ENCODE measurements around the gene TADA2A.

TADA2A gene

GRCh38 chr17:37368577-37368976 is 38.1 kb upstream of the TADA2A start:
- Histone ChIP-seq H3K14ac (ENCODE audit: low read length) (no peak overlapping the region), H2BK5ac (ENCODE audit: low read length) (no peak overlapping the region), H3K27me3 (ENCODE audit: control insufficient read depth in 3 of 3, insufficient read depth in 3 of 3, low read depth in 1 of 3, low read length in 3 of 3) (no peaks in the 10 kb centered on the region), H3K4me3 (ENCODE audit: low read length in 2 of 2) (no peak overlapping the region), H4K91ac (ENCODE audit: low read depth, low read length, poor library complexity) (no peak overlapping the region), H2AFZ (ENCODE audit: low read length) (no peak overlapping the region), H3K9ac (ENCODE audit: low read depth, low read length, poor library complexity) (no peak overlapping the region), H2AK5ac (ENCODE audit: low read depth, low read length) (no peak overlapping the region), H3K9me3 (replicated peaks in 1 of 2; ENCODE audit: control insufficient read depth in 2 of 2, insufficient read depth in 1 of 2, low read depth in 1 of 2, low read length in 2 of 2) (no peaks in the 10 kb centered on the region), H3K79me1 (ENCODE audit: low read depth, low read length) (no peaks in the 10 kb centered on the region), H2BK15ac (ENCODE audit: low read length) (no peak overlapping the region), H3K27ac (replicated peaks; ENCODE audit: low read length) (no peak overlapping the region), H2BK120ac (ENCODE audit: low read depth, low read length) (no peak overlapping the region), H4K8ac (ENCODE audit: low read depth, low read length) (no peak overlapping the region), H3K4me1 (ENCODE audit: control insufficient read depth in 2 of 2, insufficient read depth in 1 of 2, low read depth in 1 of 2, low read length in 2 of 2) (no peaks in the 10 kb centered on the region), H3K23ac (ENCODE audit: low read depth, low read length, poor library complexity) (no peak overlapping the region), H2BK12ac (ENCODE audit: low read length) (no peak overlapping the region), H3K18ac (ENCODE audit: low read length) (no peak overlapping the region), H3K4ac (ENCODE audit: low read length) (no peak overlapping the region), H3K36me3 (replicated peaks in 1 of 2; ENCODE audit: control insufficient read depth in 2 of 2, insufficient read depth in 2 of 2, low read length in 2 of 2) (peaks cover 0 to 3% of the 10 kb centered on the region in 2 donors), H3K4me2 (ENCODE audit: insufficient read depth, low read length, poor library complexity, severe bottlenecking) (no peak overlapping the region)
- no CpG with 5 or more reads among the region's 3 CpGs for WGBS, 2 donors (ENCODE audit: extremely low coverage in 2 of 2, insufficient read length in 2 of 2, insufficient replicate concordance in 1 of 2)
- DNase-seq (ENCODE audit: low spot score), result no peak

DNA sequence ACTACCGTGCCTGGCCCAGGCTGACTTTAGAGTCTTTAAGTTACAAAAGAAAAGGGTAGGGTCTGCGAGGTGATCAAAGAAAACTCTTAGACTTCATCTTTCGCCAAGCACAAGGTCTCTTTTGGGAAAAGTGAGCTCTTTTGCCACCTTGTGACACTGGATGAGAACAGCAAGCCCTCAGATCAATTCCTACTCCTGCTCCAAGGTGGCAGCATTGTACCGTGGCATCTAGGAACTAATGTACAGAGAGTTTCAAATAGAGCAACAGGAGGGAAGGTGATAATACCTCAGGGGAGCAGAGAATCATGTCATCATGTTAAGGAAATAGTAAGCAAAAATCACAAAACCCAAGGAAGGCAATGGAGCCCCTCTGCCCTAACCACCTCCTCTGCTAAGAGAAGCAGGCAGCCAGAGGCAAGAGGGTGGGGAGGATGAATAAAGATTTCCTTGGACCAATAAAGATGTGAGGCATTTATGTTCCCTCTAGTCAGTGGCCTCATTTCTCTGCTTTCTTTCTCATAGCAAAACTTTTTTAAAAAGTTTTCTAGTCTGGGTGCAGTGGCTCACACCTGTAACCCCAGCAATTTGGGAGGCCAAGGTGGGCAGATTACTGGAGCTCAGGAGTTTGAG is 33.0 kb upstream of the TADA2A start:
- Histone ChIP-seq H2AFZ (ENCODE audit: low read length) (peak overlapping the region; percentile 65), H3K4me1 (ENCODE audit: control insufficient read depth in 2 of 2, insufficient read depth in 1 of 2, low read depth in 1 of 2, low read length in 2 of 2) (no peaks in the 10 kb centered on the region), H4K91ac (ENCODE audit: low read depth, low read length, poor library complexity) (no peak overlapping the region), H2BK5ac (ENCODE audit: low read length) (no peak overlapping the region), H3K36me3 (replicated peaks in 1 of 2; ENCODE audit: control insufficient read depth in 2 of 2, insufficient read depth in 2 of 2, low read length in 2 of 2) (no peaks in the 10 kb centered on the region), H2BK120ac (ENCODE audit: low read depth, low read length) (no peak overlapping the region), H3K4me2 (ENCODE audit: insufficient read depth, low read length, poor library complexity, severe bottlenecking) (no peak overlapping the region), H3K79me1 (ENCODE audit: low read depth, low read length) (no peaks in the 10 kb centered on the region), H4K8ac (ENCODE audit: low read depth, low read length) (no peak overlapping the region), H3K4ac (ENCODE audit: low read length) (no peak overlapping the region), H3K9me3 (replicated peaks in 1 of 2; ENCODE audit: control insufficient read depth in 2 of 2, insufficient read depth in 1 of 2, low read depth in 1 of 2, low read length in 2 of 2) (no peaks in the 10 kb centered on the region), H3K4me3 (ENCODE audit: low read length in 2 of 2) (no peak overlapping the region), H3K23ac (ENCODE audit: low read depth, low read length, poor library complexity) (no peak overlapping the region), H2BK15ac (ENCODE audit: low read length) (no peak overlapping the region), H2AK5ac (ENCODE audit: low read depth, low read length) (no peak overlapping the region), H2BK12ac (ENCODE audit: low read length) (no peak overlapping the region), H3K14ac (ENCODE audit: low read length) (no peak overlapping the region), H3K27ac (replicated peaks; ENCODE audit: low read length) (no peak overlapping the region), H3K27me3 (ENCODE audit: control insufficient read depth in 3 of 3, insufficient read depth in 3 of 3, low read depth in 1 of 3, low read length in 3 of 3) (no peaks in the 10 kb centered on the region), H3K18ac (ENCODE audit: low read length) (peak overlapping the region; percentile 52), H3K9ac (ENCODE audit: low read depth, low read length, poor library complexity) (no peak overlapping the region)
- WGBS, 2 donors (ENCODE audit: extremely low coverage in 2 of 2, insufficient read length in 2 of 2, insufficient replicate concordance in 1 of 2), result no CpG with 5 or more reads among the region's 4 CpGs
- peak; percentile 69 for DNase-seq (ENCODE audit: low spot score)

DNA sequence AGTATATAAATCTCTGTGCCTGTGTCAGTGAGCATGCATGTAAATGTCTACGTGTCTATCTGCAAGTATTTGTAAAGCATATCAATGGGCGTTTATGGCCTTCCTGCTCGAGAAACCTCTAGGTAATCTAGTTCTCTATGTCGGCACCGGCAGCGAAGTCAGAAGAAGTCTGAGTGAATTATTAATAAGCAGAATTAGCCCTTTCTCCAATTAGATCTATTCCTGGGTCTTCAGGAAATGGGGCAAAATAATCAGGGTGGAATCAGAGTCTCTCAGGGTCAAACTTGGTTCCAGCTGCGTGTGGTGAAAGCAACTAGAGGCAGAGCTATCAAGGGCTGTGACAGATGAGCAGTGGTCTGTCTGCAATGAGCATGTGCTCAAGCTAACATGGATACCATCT is 31.0 kb upstream of the TADA2A start, which contains the start of gene C17orf78:
TSS of gene C17orf78 (plus strand) at position 280 of the 400 bp plus-strand sequence. CDS start at position 388, 108 bp downstream.
- no peak within 1 kb of the TSS for H2AK5ac ChIP-seq (ENCODE audit: low read depth, low read length)
- no peaks in the 10 kb centered on the region for H3K79me1 ChIP-seq (ENCODE audit: low read depth, low read length)
- no peak within 1 kb of the TSS for H3K4ac ChIP-seq (ENCODE audit: low read length)
- H3K4me1 ChIP-seq (ENCODE audit: control insufficient read depth in 2 of 2, insufficient read depth in 1 of 2, low read depth in 1 of 2, low read length in 2 of 2), result no peaks in the 10 kb centered on the region
- H3K4me3 ChIP-seq (ENCODE audit: low read length in 2 of 2), result no peak within 1 kb of the TSS
- H4K8ac ChIP-seq (ENCODE audit: low read depth, low read length), result no peak within 1 kb of the TSS
- no peak within 1 kb of the TSS for H3K9ac ChIP-seq (ENCODE audit: low read depth, low read length, poor library complexity)
- H3K4me2 ChIP-seq (ENCODE audit: insufficient read depth, low read length, poor library complexity, severe bottlenecking), result no peak within 1 kb of the TSS
- H2BK15ac ChIP-seq (ENCODE audit: low read length), result no peak within 1 kb of the TSS
- no peak within 1 kb of the TSS for H3K27ac ChIP-seq (replicated peaks; ENCODE audit: low read length)
- no peak within 1 kb of the TSS for H4K91ac ChIP-seq (ENCODE audit: low read depth, low read length, poor library complexity)
- no peaks in the 10 kb centered on the region for H3K36me3 ChIP-seq (replicated peaks in 1 of 2; ENCODE audit: control insufficient read depth in 2 of 2, insufficient read depth in 2 of 2, low read length in 2 of 2)
- no peak within 1 kb of the TSS for H3K14ac ChIP-seq (ENCODE audit: low read length)
- no peak within 1 kb of the TSS for H2BK12ac ChIP-seq (ENCODE audit: low read length)
- H3K18ac ChIP-seq (ENCODE audit: low read length), result no peak within 1 kb of the TSS
- no peak within 1 kb of the TSS for H3K23ac ChIP-seq (ENCODE audit: low read depth, low read length, poor library complexity)
- H3K27me3 ChIP-seq (ENCODE audit: control insufficient read depth in 3 of 3, insufficient read depth in 3 of 3, low read depth in 1 of 3, low read length in 3 of 3), result no peaks in the 10 kb centered on the region
- H3K9me3 ChIP-seq (replicated peaks in 1 of 2; ENCODE audit: control insufficient read depth in 2 of 2, insufficient read depth in 1 of 2, low read depth in 1 of 2, low read length in 2 of 2), result no peaks in the 10 kb centered on the region
- H2BK5ac ChIP-seq (ENCODE audit: low read length), result no peak within 1 kb of the TSS
- WGBS, 2 donors (ENCODE audit: extremely low coverage in 2 of 2, insufficient read length in 2 of 2, insufficient replicate concordance in 1 of 2), result no CpG with 5 or more reads among the region's 7 CpGs
- no peak within 1 kb of the TSS for H2AFZ ChIP-seq (ENCODE audit: low read length)
- H2BK120ac ChIP-seq (ENCODE audit: low read depth, low read length), result no peak within 1 kb of the TSS
- no peak for DNase-seq (ENCODE audit: low spot score)

DNA sequence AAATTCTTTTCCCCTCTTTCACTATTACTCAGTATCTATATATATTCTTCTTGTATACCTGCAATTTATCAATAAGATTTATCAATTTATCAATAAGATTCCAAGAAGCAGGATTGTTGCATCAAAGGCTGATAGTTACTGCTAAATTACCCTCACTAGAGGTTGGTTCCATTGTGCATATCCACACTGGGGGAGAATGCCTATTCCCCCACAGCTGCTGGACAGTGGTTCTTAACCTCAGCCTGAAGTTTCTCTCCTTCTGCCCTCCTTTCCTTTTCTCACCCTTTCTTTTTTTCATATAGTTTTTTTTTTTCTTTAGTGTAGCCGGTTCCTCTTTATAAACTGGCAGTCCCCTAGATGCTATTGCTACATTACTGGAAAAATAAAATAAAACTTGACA is 24.6 kb upstream of the TADA2A start:
- WGBS, 2 donors (ENCODE audit: extremely low coverage in 2 of 2, insufficient read length in 2 of 2, insufficient replicate concordance in 1 of 2), result no CpG with 5 or more reads among the region's 1 CpG
- no peak overlapping the region for H3K4me3 ChIP-seq (ENCODE audit: low read length in 2 of 2)

More for the DNA sequence above, 24.6 kb upstream of the TADA2A start:
- H3K18ac ChIP-seq (ENCODE audit: low read length), result no peak overlapping the region
- no peak overlapping the region for H2BK12ac ChIP-seq (ENCODE audit: low read length)
- no peak overlapping the region for H3K9ac ChIP-seq (ENCODE audit: low read depth, low read length, poor library complexity)
- no peak overlapping the region for H2BK120ac ChIP-seq (ENCODE audit: low read depth, low read length)
- H3K14ac ChIP-seq (ENCODE audit: low read length), result no peak overlapping the region
- H3K9me3 ChIP-seq (replicated peaks in 1 of 2; ENCODE audit: control insufficient read depth in 2 of 2, insufficient read depth in 1 of 2, low read depth in 1 of 2, low read length in 2 of 2), result no peaks in the 10 kb centered on the region
- no peak overlapping the region for H4K8ac ChIP-seq (ENCODE audit: low read depth, low read length)
- H2AFZ ChIP-seq (ENCODE audit: low read length), result no peak overlapping the region
- H2BK15ac ChIP-seq (ENCODE audit: low read length), result no peak overlapping the region
- H3K79me1 ChIP-seq (ENCODE audit: low read depth, low read length), result no peaks in the 10 kb centered on the region
- H4K91ac ChIP-seq (ENCODE audit: low read depth, low read length, poor library complexity), result no peak overlapping the region
- no peak for DNase-seq (ENCODE audit: low spot score)
- peaks cover 0 to 2% of the 10 kb centered on the region in 2 donors for H3K36me3 ChIP-seq (replicated peaks in 1 of 2; ENCODE audit: control insufficient read depth in 2 of 2, insufficient read depth in 2 of 2, low read length in 2 of 2)
- no peak overlapping the region for H3K23ac ChIP-seq (ENCODE audit: low read depth, low read length, poor library complexity)
- H3K4me2 ChIP-seq (ENCODE audit: insufficient read depth, low read length, poor library complexity, severe bottlenecking), result no peak overlapping the region
- no peak overlapping the region for H2AK5ac ChIP-seq (ENCODE audit: low read depth, low read length)
- no peak overlapping the region for H3K4ac ChIP-seq (ENCODE audit: low read length)
- no peaks in the 10 kb centered on the region for H3K4me1 ChIP-seq (ENCODE audit: control insufficient read depth in 2 of 2, insufficient read depth in 1 of 2, low read depth in 1 of 2, low read length in 2 of 2)
- H3K27ac ChIP-seq (replicated peaks; ENCODE audit: low read length), result no peak overlapping the region
- no peak overlapping the region for H2BK5ac ChIP-seq (ENCODE audit: low read length)
- no peaks in the 10 kb centered on the region for H3K27me3 ChIP-seq (ENCODE audit: control insufficient read depth in 3 of 3, insufficient read depth in 3 of 3, low read depth in 1 of 3, low read length in 3 of 3)

Data from neuronal stem cell (in vitro differentiated cells).